Osteocyte (in vitro differentiated cells): Measurements from ENCODE around the gene ALDH4A1. TPM values are rescaled to one million over a fixed set of nuclear protein-coding genes. Genes with fewer than 3 reads are reported as not detected.

Experiments
- DNase-seq: peaks from one replicate; pipeline ENCODE4 v3.0.0; 2021; ENCODE audit warnings: mixed read lengths; ENCODE audit not compliant: unreplicated experiment; ENCODE audit errors: extremely low spot score
- H3K27ac Mint-ChIP-seq: one replicate; pipeline ENCODE4 v1.8.0; 2021; ENCODE audit warnings: mild to moderate bottlenecking, mixed read lengths; ENCODE audit not compliant: unreplicated experiment
- H3K27me3 Mint-ChIP-seq: one replicate; pipeline ENCODE4 v1.8.0; 2021; ENCODE audit warnings: mixed read lengths; ENCODE audit not compliant: unreplicated experiment
- H3K36me3 Mint-ChIP-seq: one replicate; pipeline ENCODE4 v1.8.0; 2021; ENCODE audit warnings: mixed read lengths; ENCODE audit not compliant: unreplicated experiment
- H3K4me1 Mint-ChIP-seq: one replicate; pipeline ENCODE4 v1.8.0; 2021; ENCODE audit warnings: mixed read lengths; ENCODE audit not compliant: unreplicated experiment
- H3K4me3 Mint-ChIP-seq: one replicate; pipeline ENCODE4 v1.8.0; 2021; ENCODE audit warnings: mild to moderate bottlenecking, moderate library complexity, mixed read lengths; ENCODE audit not compliant: unreplicated experiment
- H3K9me3 Mint-ChIP-seq: one replicate; pipeline ENCODE4 v1.8.0; 2021; ENCODE audit warnings: mixed read lengths; ENCODE audit not compliant: unreplicated experiment
- CTCF ChIP-seq: fragments of 200-600 bp; sonication (generic); IDR thresholded peaks from 2 replicates; pipeline ENCODE4 v1.5.0; 2021; ENCODE audit warnings: antibody characterized with exemption, mild to moderate bottlenecking, moderate library complexity
- total RNA-seq: library from RNA; stranded (reverse); gene quantifications from 2 replicates; pipeline ENCODE4 v1.2.1, GENCODE V29; 2021

The ALDH4A1 gene
- total RNA-seq, 1 donor from 2014 or later, result 13.8 TPM

GRCh38 chr1:18946550-18947381, 44.4 kb upstream of the ALDH4A1 start:
- Mint-ChIP-seq H3K27ac (peak overlapping the region; percentile 97), H3K36me3 (no peaks in the 10 kb centered on the region), H3K4me3 (no peak overlapping the region)

GRCh38 chr1:18945401-18945849, 43.1 kb upstream of the ALDH4A1 start:
- Mint-ChIP-seq H3K4me1 (peaks cover 71% of the 10 kb centered on the region), H3K4me3 (no peak overlapping the region), H3K9me3 (no peaks in the 10 kb centered on the region), H3K36me3 (no peaks in the 10 kb centered on the region), H3K27me3 (no peaks in the 10 kb centered on the region), H3K27ac (peak overlapping the region; percentile 63)
- no peak for TF ChIP-seq CTCF
- DNase-seq, result no peak

More at GRCh38 chr1:18946550-18947381, 44.4 kb upstream of the ALDH4A1 start:
- no peaks in the 10 kb centered on the region for H3K27me3 Mint-ChIP-seq
- H3K9me3 Mint-ChIP-seq, result no peaks in the 10 kb centered on the region
- peaks cover 71% of the 10 kb centered on the region for H3K4me1 Mint-ChIP-seq
- no peak for DNase-seq
- no peak for TF ChIP-seq CTCF

- no peak for DNase-seq
- TF ChIP-seq CTCF, result no peak
- H3K36me3 Mint-ChIP-seq, result no peaks in the 10 kb centered on the region
- H3K27ac Mint-ChIP-seq, result peak overlapping the region; percentile 63
- H3K27me3 Mint-ChIP-seq, result no peaks in the 10 kb centered on the region
- H3K4me3 Mint-ChIP-seq, result no peak overlapping the region
- no peaks in the 10 kb centered on the region for H3K9me3 Mint-ChIP-seq
- H3K4me1 Mint-ChIP-seq, result peaks cover 71% of the 10 kb centered on the region
These were observed 42.5 kb upstream of the ALDH4A1 start for GRCh38 chr1:18944810-18945209.

- no peak for DNase-seq
- Mint-ChIP-seq H3K36me3 (no peaks in the 10 kb centered on the region), H3K9me3 (no peaks in the 10 kb centered on the region), H3K27me3 (no peaks in the 10 kb centered on the region), H3K4me1 (peaks cover 71% of the 10 kb centered on the region), H3K27ac (no peak overlapping the region), H3K4me3 (no peak overlapping the region)
- TF ChIP-seq CTCF, result no peak
These were observed 41.7 kb upstream of the ALDH4A1 start for GRCh38 chr1:18943914-18944572.

- no peak for DNase-seq
- peaks cover 69% of the 10 kb centered on the region for H3K4me1 Mint-ChIP-seq
- H3K36me3 Mint-ChIP-seq, result no peaks in the 10 kb centered on the region
- H3K4me3 Mint-ChIP-seq, result no peak overlapping the region
- TF ChIP-seq CTCF, result no peak
- H3K27ac Mint-ChIP-seq, result no peak overlapping the region
- no peaks in the 10 kb centered on the region for H3K27me3 Mint-ChIP-seq
- H3K9me3 Mint-ChIP-seq, result no peaks in the 10 kb centered on the region
These were observed 40.8 kb upstream of the ALDH4A1 start for GRCh38 chr1:18943162-18943561.
